DOHH2 (cell line): Measurements from ENCODE around the gene CAMSAP1.

Source experiments
- CTCF ChIP-seq: fragments of 200-600 bp; sonication (generic); IDR thresholded peaks from one replicate; pipeline ENCODE4 v1.5.1; 2014; ENCODE audit warnings: antibody characterized with exemption, mild to moderate bottlenecking, low read depth, low read length; ENCODE audit not compliant: poor library complexity, severe bottlenecking
- EZH2phosphoT487 ChIP-seq: fragments of 200-600 bp; sonication (generic); IDR thresholded peaks from 2 replicates; pipeline ENCODE4 v1.6.1; 2017; ENCODE audit warnings: borderline replicate concordance, mild to moderate bottlenecking, antibody characterized with exemption, low read length, moderate library complexity, mixed read lengths

DNA sequence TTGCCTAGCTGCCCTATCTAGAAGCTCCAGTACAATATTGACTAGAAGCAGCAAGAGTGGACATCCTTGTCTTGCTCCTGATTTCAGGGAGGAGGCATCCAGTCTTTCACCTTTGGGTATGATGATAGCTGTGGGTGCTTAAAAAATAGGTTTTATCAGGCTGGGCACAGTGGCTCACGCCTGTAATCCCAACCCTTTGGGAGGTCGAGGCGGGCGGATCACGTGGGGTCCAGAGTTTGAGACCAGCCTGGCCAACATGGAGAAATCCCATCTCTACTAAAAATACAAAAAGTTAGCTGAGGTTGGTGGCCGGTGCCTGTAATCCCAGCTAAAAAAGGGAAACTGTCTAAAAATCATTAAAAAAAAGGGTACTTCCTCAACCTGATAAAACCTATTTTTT is 2.0 kb upstream of the CAMSAP1 start:
- TF ChIP-seq CTCF: no peak
- TF ChIP-seq EZH2phosphoT487: no peak
